WTC11 (cell line): ENCODE results near the gene ORC4.

Experiments
- ATF3 ChIP-seq: sonication (generic); formaldehyde crosslinking; conservative IDR thresholded peaks from 2 replicates; pipeline ENCODE4 v1.8.1; 2022; ENCODE audit warnings: mild to moderate bottlenecking, missing genetic modification reagents
- CREM ChIP-seq: sonication (generic); formaldehyde crosslinking; IDR thresholded peaks from 2 replicates; pipeline ENCODE4 v1.8.1; 2022; ENCODE audit warnings: mild to moderate bottlenecking, missing genetic modification reagents, moderate library complexity
- ESRRA ChIP-seq: sonication (generic); formaldehyde crosslinking; IDR thresholded peaks from 2 replicates; pipeline ENCODE4 v1.8.1; 2022; ENCODE audit warnings: mild to moderate bottlenecking, missing genetic modification reagents, borderline replicate concordance
- NFYB ChIP-seq: sonication (generic); formaldehyde crosslinking; conservative IDR thresholded peaks from 2 replicates; pipeline ENCODE4 v1.8.0; 2022; ENCODE audit warnings: low read depth, missing genetic modification reagents
- SMAD3 ChIP-seq: sonication (generic); formaldehyde crosslinking; IDR thresholded peaks from 2 replicates; pipeline ENCODE4 v1.8.0; 2022; ENCODE audit warnings: missing genetic modification reagents, mild to moderate bottlenecking, borderline replicate concordance
- ZNF232 ChIP-seq: sonication (generic); formaldehyde crosslinking; IDR thresholded peaks from 2 replicates; pipeline ENCODE4 v1.8.0; 2022; ENCODE audit warnings: mild to moderate bottlenecking, missing genetic modification reagents
- TF ChIP-seq, protein P1 (sequence below): fragments of 200-600 bp; IDR thresholded peaks from 2 replicates; pipeline ENCODE4 v1.8.0; 2022; ENCODE audit warnings: antibody characterized with exemption
- TF ChIP-seq, protein P2 (sequence below): sonication (generic); formaldehyde crosslinking; IDR thresholded peaks from 2 replicates; pipeline ENCODE4 v1.8.0; 2022; ENCODE audit warnings: missing genetic modification reagents

- TF ChIP-seq SMAD3 (CRISPR knock-in tag) (no peak), CREM (no peak), ESRRA (CRISPR knock-in tag) (no peak), ATF3 (CRISPR knock-in tag) (no peak), ZNF232 (CRISPR knock-in tag) (no peak), NFYB (no peak)
- TF ChIP-seq, protein P1, sequence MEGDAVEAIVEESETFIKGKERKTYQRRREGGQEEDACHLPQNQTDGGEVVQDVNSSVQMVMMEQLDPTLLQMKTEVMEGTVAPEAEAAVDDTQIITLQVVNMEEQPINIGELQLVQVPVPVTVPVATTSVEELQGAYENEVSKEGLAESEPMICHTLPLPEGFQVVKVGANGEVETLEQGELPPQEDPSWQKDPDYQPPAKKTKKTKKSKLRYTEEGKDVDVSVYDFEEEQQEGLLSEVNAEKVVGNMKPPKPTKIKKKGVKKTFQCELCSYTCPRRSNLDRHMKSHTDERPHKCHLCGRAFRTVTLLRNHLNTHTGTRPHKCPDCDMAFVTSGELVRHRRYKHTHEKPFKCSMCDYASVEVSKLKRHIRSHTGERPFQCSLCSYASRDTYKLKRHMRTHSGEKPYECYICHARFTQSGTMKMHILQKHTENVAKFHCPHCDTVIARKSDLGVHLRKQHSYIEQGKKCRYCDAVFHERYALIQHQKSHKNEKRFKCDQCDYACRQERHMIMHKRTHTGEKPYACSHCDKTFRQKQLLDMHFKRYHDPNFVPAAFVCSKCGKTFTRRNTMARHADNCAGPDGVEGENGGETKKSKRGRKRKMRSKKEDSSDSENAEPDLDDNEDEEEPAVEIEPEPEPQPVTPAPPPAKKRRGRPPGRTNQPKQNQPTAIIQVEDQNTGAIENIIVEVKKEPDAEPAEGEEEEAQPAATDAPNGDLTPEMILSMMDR = no peak
- TF ChIP-seq, protein P2, sequence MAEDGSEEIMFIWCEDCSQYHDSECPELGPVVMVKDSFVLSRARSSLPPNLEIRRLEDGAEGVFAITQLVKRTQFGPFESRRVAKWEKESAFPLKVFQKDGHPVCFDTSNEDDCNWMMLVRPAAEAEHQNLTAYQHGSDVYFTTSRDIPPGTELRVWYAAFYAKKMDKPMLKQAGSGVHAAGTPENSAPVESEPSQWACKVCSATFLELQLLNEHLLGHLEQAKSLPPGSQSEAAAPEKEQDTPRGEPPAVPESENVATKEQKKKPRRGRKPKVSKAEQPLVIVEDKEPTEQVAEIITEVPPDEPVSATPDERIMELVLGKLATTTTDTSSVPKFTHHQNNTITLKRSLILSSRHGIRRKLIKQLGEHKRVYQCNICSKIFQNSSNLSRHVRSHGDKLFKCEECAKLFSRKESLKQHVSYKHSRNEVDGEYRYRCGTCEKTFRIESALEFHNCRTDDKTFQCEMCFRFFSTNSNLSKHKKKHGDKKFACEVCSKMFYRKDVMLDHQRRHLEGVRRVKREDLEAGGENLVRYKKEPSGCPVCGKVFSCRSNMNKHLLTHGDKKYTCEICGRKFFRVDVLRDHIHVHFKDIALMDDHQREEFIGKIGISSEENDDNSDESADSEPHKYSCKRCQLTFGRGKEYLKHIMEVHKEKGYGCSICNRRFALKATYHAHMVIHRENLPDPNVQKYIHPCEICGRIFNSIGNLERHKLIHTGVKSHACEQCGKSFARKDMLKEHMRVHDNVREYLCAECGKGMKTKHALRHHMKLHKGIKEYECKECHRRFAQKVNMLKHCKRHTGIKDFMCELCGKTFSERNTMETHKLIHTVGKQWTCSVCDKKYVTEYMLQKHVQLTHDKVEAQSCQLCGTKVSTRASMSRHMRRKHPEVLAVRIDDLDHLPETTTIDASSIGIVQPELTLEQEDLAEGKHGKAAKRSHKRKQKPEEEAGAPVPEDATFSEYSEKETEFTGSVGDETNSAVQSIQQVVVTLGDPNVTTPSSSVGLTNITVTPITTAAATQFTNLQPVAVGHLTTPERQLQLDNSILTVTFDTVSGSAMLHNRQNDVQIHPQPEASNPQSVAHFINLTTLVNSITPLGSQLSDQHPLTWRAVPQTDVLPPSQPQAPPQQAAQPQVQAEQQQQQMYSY (CRISPR knock-in tag) = no peak
These were observed 68.4 kb downstream of the ORC4 start for GRCh38 chr2:147952118-147952517.
